GM21390 (cell line): Measurements from ENCODE around the gene MPZL2.

Source experiments
- ATAC-seq: cut with Tn5 transposase; IDR thresholded peaks from one replicate; pipeline ENCODE4 v1.9.1; 2021; ENCODE audit not compliant: unreplicated experiment

The MPZL2 gene

GRCh38 chr11:118223570-118223969 lies 40.5 kb downstream of the MPZL2 start:
- no peak for ATAC-seq

- no peak for ATAC-seq
Observed at GRCh38 chr11:118222437-118222836, 41.7 kb downstream of the MPZL2 start.

DNA sequence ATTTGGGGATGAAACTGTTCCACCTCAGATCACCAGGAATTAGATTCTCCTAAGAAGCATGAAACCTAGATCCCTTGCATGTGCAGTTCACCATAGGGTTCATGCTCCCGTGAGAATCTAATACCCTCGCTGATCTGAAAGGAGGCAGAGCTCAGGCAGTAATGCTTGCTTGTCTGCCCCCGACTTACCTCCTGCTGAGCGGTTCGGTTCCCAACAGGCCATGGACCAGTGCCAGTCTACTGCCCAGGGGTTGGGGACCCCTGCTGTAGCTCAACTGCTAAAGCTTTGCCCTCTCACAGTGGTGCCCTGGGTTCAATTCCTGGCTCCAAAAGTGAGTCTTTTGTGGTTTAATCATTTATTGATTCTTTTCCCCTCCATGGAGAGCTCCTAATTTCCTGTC lies 42.7 kb downstream of the MPZL2 start:
- ATAC-seq, result no peak

DNA sequence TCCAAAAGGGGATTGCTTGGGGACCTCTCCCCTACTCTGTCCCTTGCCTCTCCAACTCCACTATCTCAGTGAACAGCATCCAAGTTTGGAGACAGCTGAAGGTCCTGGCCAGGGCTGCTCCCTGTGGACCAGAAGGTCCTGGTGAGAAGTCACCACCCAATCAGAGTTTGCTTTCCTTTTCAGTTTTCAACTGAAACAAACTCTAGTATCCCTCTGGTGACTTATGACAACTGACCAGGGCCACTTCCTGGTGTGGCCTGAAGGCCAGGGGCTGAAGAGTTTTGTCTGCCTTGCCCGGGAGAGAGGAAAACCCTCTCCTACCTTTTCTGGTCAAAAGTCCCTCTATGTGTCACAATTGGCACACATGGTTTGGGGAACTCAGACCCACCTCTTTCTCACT lies 44.4 kb downstream of the MPZL2 start:
- ATAC-seq, result no peak

DNA sequence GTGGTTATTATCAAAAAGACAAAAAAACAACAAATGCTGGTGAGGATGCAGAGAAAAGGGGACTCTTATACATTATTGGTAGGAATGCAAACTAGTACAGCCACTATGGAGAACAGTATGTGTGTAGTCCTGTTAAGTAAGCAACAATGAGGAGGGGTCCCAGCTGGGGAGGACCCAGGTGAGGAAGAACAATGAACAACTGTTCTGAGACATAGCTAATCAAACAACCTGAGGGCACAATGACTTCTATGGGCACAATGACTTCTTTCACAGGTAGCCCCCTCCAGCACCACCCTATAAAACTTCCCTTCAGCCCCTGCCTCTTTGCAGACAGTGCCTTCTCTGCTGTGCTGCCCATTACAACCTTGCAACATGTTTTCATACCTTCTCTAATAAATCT lies 44.9 kb downstream of the MPZL2 start:
- no peak for ATAC-seq

DNA sequence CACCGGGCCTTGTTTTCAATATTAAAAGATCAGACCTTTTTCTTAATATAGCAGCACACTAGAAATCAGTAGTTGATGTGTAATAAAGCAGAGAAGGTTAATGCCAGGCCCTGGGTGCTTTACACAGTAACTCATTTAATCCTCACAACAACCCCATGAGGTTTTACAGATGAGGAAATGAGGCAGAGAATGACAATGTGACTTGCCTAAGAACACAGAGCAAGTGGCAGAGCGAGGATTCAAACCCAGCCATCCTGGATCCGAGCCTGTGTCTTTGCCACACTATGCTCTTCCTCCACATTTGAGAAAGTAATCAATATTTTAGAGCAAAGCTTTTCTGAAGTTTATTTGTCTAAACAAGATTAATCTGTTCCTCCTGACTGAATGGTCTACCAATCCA lies 46.5 kb downstream of the MPZL2 start:
- ATAC-seq, result no peak

GRCh38 chr11:118216621-118217481 lies 47.2 kb downstream of the MPZL2 start:
- peak; percentile 45 for ATAC-seq

GRCh38 chr11:118215765-118216164 lies 48.3 kb downstream of the MPZL2 start:
- no peak for ATAC-seq

GRCh38 chr11:118215262-118215661 lies 48.8 kb downstream of the MPZL2 start:
- ATAC-seq, result no peak

- no peak for ATAC-seq
Observed at GRCh38 chr11:118214210-118214914, 49.7 kb downstream of the MPZL2 start.

GRCh38 chr11:118213781-118214180 lies 50.3 kb downstream of the MPZL2 start:
- no peak for ATAC-seq

- no peak for ATAC-seq
Observed at GRCh38 chr11:118213201-118213600, 50.9 kb downstream of the MPZL2 start.

DNA sequence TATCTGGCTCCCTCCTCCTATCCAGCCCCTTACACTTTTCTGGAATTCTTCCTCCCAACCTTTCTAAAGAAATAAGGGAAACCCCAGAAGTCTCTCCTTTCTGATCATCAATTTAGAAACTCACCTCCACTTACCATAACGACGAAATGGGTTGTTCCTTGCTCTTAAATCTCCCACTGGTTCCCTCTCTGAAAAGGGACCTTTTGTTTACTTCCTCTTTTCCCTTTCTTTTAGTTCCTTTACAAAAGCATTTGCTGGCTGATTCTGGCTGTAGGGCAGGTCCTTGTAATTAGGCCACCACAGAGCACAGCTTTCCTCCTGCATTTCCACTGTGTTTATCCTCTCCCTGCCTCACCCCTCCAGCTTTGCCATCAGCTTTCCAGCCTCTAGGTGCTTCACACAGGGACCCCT lies 51.3 kb downstream of the MPZL2 start:
- ATAC-seq, result no peak

- no peak for ATAC-seq
Observed at GRCh38 chr11:118212131-118212725, 51.9 kb downstream of the MPZL2 start.

GRCh38 chr11:118211006-118211405 lies 53.1 kb downstream of the MPZL2 start:
- ATAC-seq, result no peak

- ATAC-seq, result no peak
Observed at GRCh38 chr11:118210323-118210722, 53.8 kb downstream of the MPZL2 start.

DNA sequence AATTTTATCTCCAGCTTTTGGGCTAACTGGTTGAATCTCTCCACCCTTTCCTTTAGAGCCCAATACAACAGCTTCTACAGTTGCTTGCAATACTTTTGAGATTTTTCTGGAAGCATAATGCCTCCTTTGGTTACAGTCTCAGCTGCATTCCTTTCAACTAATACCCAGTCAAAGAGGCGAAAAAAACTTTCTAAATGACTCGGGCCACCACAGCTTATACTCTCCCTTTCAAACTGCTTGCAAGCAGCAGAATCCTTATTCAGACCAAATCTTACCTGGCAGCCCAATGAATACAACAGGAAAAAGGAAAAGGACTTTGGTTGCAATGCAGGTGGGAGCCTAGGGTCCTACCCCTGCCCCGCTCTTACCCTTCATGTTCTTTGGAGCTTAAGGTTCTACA lies 55.1 kb downstream of the MPZL2 start:
- ATAC-seq, result no peak

DNA sequence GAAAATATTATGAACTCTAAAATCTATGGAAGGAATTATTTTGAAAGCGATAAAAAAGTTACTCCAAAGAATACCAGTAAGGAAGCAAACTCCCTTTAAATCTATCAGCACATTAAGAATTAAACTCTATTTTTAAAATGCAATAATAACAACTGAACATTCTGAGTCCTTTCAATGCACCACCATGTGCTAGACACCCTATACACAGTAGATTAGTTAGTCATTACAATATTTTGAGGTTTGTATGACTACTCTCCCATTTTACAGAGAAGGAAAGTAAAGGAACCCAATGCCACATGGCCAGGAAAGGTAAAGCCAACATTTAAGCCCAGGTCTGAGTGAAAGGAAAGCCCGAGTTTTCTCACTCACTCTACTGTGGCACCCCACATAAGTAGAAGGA lies 57.0 kb downstream of the MPZL2 start:
- no peak for ATAC-seq

DNA sequence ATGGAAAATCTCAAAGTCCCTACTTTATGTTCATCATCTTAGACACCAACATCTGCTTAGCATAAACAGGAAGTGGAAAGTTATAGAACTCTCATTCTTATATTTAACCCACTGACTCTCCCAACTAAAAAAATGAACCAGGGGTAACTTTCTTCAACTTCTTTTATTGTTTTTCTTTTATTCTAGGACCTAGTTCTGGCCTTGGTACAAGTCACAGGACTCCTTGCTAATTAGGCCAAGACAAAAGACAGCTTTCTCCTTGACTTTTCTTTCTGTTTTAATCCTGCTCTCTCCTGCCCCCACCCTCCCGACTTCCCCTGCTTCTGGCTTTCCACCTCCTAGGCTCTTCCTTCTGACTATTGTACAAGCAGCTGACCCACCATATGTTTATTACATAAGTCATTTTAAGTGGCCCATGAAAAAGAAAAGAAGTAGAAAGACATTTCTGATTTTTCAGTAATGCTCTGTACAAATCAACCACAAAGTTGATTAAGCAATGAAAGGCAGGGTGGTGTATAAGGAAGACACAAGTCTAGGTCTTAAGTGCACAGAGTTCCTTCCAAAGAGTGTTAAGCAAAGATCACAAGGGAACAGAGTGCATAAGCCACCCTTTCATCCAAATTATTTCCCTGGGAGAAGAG lies 57.6 kb downstream of the MPZL2 start:
- no peak for ATAC-seq

GRCh38 chr11:118205606-118206378 lies 58.3 kb downstream of the MPZL2 start:
- ATAC-seq, result no peak
